ENCODE data around the gene ANAPC10.

Gene ANAPC10

DNA sequence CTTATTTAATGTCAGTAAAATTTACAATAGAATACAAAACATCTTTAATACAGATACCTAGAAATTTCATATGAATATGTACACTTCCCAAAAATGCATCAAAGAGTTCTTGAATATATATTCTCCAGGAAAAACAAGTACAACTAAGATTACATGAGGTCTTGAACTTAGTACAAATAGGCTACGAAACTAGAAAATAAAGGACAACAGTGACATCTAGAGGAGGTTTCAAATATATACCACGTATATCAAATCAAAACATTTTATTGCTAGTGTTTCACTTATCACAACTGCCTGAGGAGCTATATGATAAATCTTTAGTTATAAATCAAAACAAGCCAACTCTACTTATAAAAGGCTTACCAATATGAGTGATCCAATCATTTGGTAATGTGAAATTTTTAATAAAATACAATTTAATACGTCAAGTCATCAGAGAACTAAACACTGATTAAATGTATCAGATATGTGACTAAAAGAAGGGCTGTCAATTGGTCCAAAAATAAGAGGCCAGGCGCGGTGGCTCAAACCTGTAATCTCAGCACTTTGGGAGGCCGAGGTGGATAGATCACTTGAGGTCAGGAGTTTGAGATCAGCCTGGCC, 36.6 kb downstream of the ANAPC10 start:
- Histone ChIP-seq H3K4me2 (no peak overlapping the region), H3K27me3 (ENCODE audit: insufficient read depth, low read depth) (no peaks in the 10 kb centered on the region), H3K79me2 (ENCODE audit: insufficient read depth, low read depth) (no peaks in the 10 kb centered on the region), H3K9ac (no peak overlapping the region), H4K20me1 (ENCODE audit: insufficient read depth) (no peaks in the 10 kb centered on the region), H3K27ac (no peak overlapping the region), H3K36me3 (ENCODE audit: insufficient read depth) (no peaks in the 10 kb centered on the region), H3K4me1 (ENCODE audit: low read depth, poor library complexity, severe bottlenecking) (no peaks in the 10 kb centered on the region), H3K4me3 (IDR thresholded peaks at IDR 0.05; ENCODE audit: insufficient read depth, low read depth, low read length) (no peak overlapping the region), H2AFZ (ENCODE audit: low read depth) (no peak overlapping the region)
- TF ChIP-seq, protein P1, sequence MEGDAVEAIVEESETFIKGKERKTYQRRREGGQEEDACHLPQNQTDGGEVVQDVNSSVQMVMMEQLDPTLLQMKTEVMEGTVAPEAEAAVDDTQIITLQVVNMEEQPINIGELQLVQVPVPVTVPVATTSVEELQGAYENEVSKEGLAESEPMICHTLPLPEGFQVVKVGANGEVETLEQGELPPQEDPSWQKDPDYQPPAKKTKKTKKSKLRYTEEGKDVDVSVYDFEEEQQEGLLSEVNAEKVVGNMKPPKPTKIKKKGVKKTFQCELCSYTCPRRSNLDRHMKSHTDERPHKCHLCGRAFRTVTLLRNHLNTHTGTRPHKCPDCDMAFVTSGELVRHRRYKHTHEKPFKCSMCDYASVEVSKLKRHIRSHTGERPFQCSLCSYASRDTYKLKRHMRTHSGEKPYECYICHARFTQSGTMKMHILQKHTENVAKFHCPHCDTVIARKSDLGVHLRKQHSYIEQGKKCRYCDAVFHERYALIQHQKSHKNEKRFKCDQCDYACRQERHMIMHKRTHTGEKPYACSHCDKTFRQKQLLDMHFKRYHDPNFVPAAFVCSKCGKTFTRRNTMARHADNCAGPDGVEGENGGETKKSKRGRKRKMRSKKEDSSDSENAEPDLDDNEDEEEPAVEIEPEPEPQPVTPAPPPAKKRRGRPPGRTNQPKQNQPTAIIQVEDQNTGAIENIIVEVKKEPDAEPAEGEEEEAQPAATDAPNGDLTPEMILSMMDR (conservative IDR thresholded peaks at IDR 0.05; ENCODE audit: low read depth, low read length) = peak; percentile 69

DNA sequence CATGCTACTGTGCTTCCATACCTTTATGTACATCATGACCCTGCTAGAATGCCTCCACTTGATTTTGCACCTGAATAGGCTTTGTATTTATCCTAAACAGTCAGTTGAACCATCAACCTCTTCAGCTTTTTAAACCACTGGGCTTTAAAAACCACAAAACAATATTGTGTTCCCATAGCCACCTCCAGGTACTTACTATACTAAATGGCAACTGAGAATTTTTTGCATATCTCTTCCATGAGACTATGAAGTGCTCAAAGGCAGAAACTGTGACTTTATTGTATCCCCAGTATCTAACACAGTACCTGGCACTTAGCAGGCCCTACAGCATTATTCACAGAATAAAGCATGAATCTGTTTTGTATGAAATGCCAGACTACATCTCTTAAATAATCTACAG, 39.7 kb downstream of the ANAPC10 start:
- H3K36me3 ChIP-seq (ENCODE audit: insufficient read depth) = no peaks in the 10 kb centered on the region
- no peaks in the 10 kb centered on the region for H4K20me1 ChIP-seq (ENCODE audit: insufficient read depth)
- H3K9ac ChIP-seq = no peak overlapping the region
- no peaks in the 10 kb centered on the region for H3K4me1 ChIP-seq (ENCODE audit: low read depth, poor library complexity, severe bottlenecking)
- no peak overlapping the region for H3K4me3 ChIP-seq (IDR thresholded peaks at IDR 0.05; ENCODE audit: insufficient read depth, low read depth, low read length)
- no peak overlapping the region for H3K4me2 ChIP-seq
- no peak overlapping the region for H2AFZ ChIP-seq (ENCODE audit: low read depth)
- no peaks in the 10 kb centered on the region for H3K27me3 ChIP-seq (ENCODE audit: insufficient read depth, low read depth)
- H3K27ac ChIP-seq = no peak overlapping the region
- TF ChIP-seq, protein P1 (conservative IDR thresholded peaks at IDR 0.05; ENCODE audit: low read depth, low read length) = no peak
- H3K79me2 ChIP-seq (ENCODE audit: insufficient read depth, low read depth) = no peaks in the 10 kb centered on the region

DNA sequence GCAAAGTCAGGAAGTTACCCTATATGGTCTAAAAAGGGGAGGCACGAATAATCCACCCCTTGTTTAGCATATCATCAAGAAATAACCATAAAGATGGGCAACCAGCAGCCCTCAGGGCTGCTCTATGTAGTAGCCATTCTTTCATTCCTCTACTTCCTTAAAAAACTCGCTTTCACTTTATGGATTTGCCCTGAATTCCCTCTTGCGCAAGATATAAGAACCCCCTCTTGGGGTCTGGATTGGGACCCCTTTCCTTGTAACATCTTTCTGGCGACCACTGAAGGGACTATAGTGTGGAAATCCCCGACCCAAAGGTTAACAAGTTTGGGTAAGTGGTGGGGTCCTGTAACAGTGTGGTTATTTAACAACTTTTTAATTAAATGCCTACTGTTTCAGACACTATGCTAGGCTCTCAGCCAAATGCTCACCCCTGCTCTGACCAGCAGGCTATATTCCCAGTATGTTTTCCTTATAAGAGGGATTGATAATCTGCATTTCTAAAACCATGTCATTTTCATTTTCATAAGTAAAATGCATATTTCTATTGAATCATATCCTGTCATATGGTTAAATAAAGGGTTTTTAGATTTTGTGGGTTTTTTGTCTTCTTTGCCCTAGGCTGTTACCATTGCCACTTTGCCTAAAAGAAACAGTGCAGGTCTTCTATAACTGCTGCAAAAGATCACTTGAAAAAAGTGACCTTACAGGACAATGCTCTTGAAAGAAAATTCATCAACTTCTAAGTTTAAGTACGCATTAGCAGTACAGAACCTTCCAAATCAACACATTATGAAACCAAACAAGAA, 41.5 kb downstream of the ANAPC10 start:
- no peak overlapping the region for H3K27ac ChIP-seq
- no peak overlapping the region for H3K4me3 ChIP-seq (IDR thresholded peaks at IDR 0.05; ENCODE audit: insufficient read depth, low read depth, low read length)
- H4K20me1 ChIP-seq (ENCODE audit: insufficient read depth) = no peaks in the 10 kb centered on the region
- no peaks in the 10 kb centered on the region for H3K27me3 ChIP-seq (ENCODE audit: insufficient read depth, low read depth)
- no peak overlapping the region for H3K4me2 ChIP-seq
- no peaks in the 10 kb centered on the region for H3K4me1 ChIP-seq (ENCODE audit: low read depth, poor library complexity, severe bottlenecking)
- TF ChIP-seq, protein P1 (conservative IDR thresholded peaks at IDR 0.05; ENCODE audit: low read depth, low read length) = no peak
- no peaks in the 10 kb centered on the region for H3K79me2 ChIP-seq (ENCODE audit: insufficient read depth, low read depth)
- H2AFZ ChIP-seq (ENCODE audit: low read depth) = no peak overlapping the region
- no peak overlapping the region for H3K9ac ChIP-seq
- H3K36me3 ChIP-seq (ENCODE audit: insufficient read depth) = no peaks in the 10 kb centered on the region

DNA sequence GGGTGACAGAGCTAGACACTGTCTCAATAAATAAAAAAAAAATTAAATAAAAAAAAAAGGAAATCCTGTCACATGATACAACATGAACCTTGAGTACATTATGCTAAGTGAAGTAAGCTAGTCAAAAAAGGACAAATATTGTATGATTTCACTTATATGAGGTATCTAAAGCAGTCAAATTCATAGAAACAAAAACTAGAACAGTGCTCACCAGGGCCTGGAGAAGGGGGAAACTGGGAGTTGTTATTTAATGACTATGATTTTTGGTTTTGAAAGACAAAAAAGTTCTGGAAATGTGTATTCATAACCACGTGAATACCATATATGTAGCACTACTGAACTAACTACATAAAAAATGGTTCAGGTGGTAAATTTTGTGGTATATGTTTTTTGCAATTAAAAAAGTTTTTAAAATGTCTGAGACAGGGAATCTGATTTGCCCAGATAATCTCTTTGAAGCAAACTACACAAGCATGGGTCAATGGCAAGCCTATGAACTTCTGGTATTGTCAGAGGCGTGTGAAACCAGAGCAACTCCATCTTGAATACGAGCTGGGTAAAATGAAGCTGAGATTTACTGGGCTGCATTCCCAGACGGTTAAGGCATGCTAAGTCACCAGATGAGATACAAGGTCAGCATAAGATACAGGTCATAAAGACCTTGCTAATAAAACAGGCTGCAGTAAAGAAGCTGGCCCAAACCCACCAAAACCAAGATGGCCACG, 42.3 kb downstream of the ANAPC10 start:
- peaks cover 2% of the 10 kb centered on the region for H3K4me1 ChIP-seq (ENCODE audit: low read depth, poor library complexity, severe bottlenecking)
- TF ChIP-seq, protein P1 (conservative IDR thresholded peaks at IDR 0.05; ENCODE audit: low read depth, low read length) = no peak

More for the DNA sequence above, 42.3 kb downstream of the ANAPC10 start:
- no peak overlapping the region for H3K27ac ChIP-seq
- H3K9ac ChIP-seq = no peak overlapping the region
- no peaks in the 10 kb centered on the region for H3K79me2 ChIP-seq (ENCODE audit: insufficient read depth, low read depth)
- no peaks in the 10 kb centered on the region for H3K36me3 ChIP-seq (ENCODE audit: insufficient read depth)
- no peak overlapping the region for H3K4me2 ChIP-seq
- H2AFZ ChIP-seq (ENCODE audit: low read depth) = no peak overlapping the region
- H3K4me3 ChIP-seq (IDR thresholded peaks at IDR 0.05; ENCODE audit: insufficient read depth, low read depth, low read length) = no peak overlapping the region
- no peaks in the 10 kb centered on the region for H3K27me3 ChIP-seq (ENCODE audit: insufficient read depth, low read depth)
- H4K20me1 ChIP-seq (ENCODE audit: insufficient read depth) = no peaks in the 10 kb centered on the region
